Natural killer cell (primary cell): ENCODE measurements around the gene LIFR. TPM values are rescaled to one million over a fixed set of nuclear protein-coding genes. Genes with fewer than 3 reads are reported as not detected.

Experiments
- ATAC-seq, 3 donors: fragments of 150-1000 bp in 2 of 3; fragments of 200-7000 bp in 1 of 3; cut with Tn5 transposase; 1 replicate in 1 of 3; 2 replicates in 2 of 3; pipeline ENCODE4 v1.10.0; 2021; ENCODE audit warnings: mild to moderate bottlenecking in 2 of 3, moderate library complexity in 2 of 3
- DNase-seq, 2 donors: peaks; one replicate each; pipeline versions ENCODE4 v3.0.0 to v3.0.0-alpha.2; 2013 to 2021; ENCODE audit warnings: mixed read lengths in 1 of 2
- H3K27ac ChIP-seq: one replicate; pipeline ENCODE4 v1.5.1; 2013; ENCODE audit warnings: mild to moderate bottlenecking, low read length
- H3K27me3 ChIP-seq: one replicate; pipeline ENCODE4 v1.6.1; 2013; ENCODE audit warnings: low read length; ENCODE audit not compliant: control insufficient read depth, insufficient read depth
- H3K36me3 ChIP-seq: one replicate; pipeline ENCODE4 v1.6.1; 2013; ENCODE audit warnings: low read length; ENCODE audit not compliant: control insufficient read depth, insufficient read depth
- H3K4me1 ChIP-seq: one replicate; pipeline ENCODE4 v1.6.1; 2013; ENCODE audit warnings: low read length; ENCODE audit not compliant: control insufficient read depth, insufficient read depth
- H3K4me3 ChIP-seq: one replicate; pipeline ENCODE4 v1.5.1; 2013; ENCODE audit warnings: low read length
- H3K9me3 ChIP-seq: one replicate; pipeline ENCODE4 v1.6.1; 2013; ENCODE audit warnings: low read length; ENCODE audit not compliant: control insufficient read depth, insufficient read depth
- H3K27ac Mint-ChIP-seq, 2 donors: one replicate each; pipeline ENCODE4 v1.8.0; 2022; ENCODE audit warnings: mild to moderate bottlenecking in 2 of 2, mixed read lengths in 2 of 2, moderate library complexity in 1 of 2
- H3K27me3 Mint-ChIP-seq, 2 donors: one replicate each; pipeline ENCODE4 v1.8.0; 2022; ENCODE audit warnings: low read depth in 2 of 2, mixed read lengths in 2 of 2
- H3K36me3 Mint-ChIP-seq: one replicate; pipeline ENCODE4 v1.8.0; 2022; ENCODE audit warnings: mixed read lengths
- H3K4me1 Mint-ChIP-seq, 2 donors: one replicate each; pipeline ENCODE4 v1.8.0; 2022; ENCODE audit warnings: mixed read lengths in 2 of 2
- H3K4me3 Mint-ChIP-seq: one replicate; pipeline ENCODE4 v1.8.0; 2022; ENCODE audit warnings: mild to moderate bottlenecking, moderate library complexity, mixed read lengths
- H3K9me3 Mint-ChIP-seq, 2 donors: one replicate each; pipeline ENCODE4 v1.8.0; 2022; ENCODE audit warnings: mixed read lengths in 2 of 2
- WGBS: methylation state at CpG from one replicate; pipeline ENCODE4 v1.1.7; 2013; ENCODE audit warnings: missing lambda C conversion rate; ENCODE audit not compliant: insufficient coverage; 5-methylcytosine and 5-hydroxymethylcytosine counted together
- intact Hi-C: fragments of 100-400 bp; cut with micrococcal nuclease; formaldehyde crosslinking; loops from one replicate; pipeline ENCODE4 v1.14.2; 2022
- total RNA-seq, 4 donors: library from RNA; stranded (reverse); fragments of 120-200 nt in 1 of 4; gene quantifications; one replicate each; pipeline versions ENCODE4 v1.2.3 to v1.2.4, GENCODE V29; 2013 to 2022
- TF ChIP-seq, protein P1 (sequence below): fragments of 200-600 bp; IDR thresholded peaks from one replicate; pipeline ENCODE4 v1.8.0; 2022; ENCODE audit warnings: antibody characterized with exemption

Gene LIFR
- total RNA-seq, 3 donors from 2014 or later (not counting 1 experiment from before 2014, with no cell fraction given), result not detected

- H3K36me3 ChIP-seq, result no peaks in the 10 kb centered on the region
- H3K27me3 Mint-ChIP-seq, result peaks cover 48 to 71% of the 10 kb centered on the region in 2 donors
- no peaks in the 10 kb centered on the region for H3K9me3 ChIP-seq
- H3K9me3 Mint-ChIP-seq, result no peaks in the 10 kb centered on the region
- H3K27me3 ChIP-seq, result peaks cover 41% of the 10 kb centered on the region
- no peak overlapping the region for H3K27ac ChIP-seq
- WGBS, result 74% methylated on average over 5 of the region's 5 CpGs
- TF ChIP-seq, protein P1, sequence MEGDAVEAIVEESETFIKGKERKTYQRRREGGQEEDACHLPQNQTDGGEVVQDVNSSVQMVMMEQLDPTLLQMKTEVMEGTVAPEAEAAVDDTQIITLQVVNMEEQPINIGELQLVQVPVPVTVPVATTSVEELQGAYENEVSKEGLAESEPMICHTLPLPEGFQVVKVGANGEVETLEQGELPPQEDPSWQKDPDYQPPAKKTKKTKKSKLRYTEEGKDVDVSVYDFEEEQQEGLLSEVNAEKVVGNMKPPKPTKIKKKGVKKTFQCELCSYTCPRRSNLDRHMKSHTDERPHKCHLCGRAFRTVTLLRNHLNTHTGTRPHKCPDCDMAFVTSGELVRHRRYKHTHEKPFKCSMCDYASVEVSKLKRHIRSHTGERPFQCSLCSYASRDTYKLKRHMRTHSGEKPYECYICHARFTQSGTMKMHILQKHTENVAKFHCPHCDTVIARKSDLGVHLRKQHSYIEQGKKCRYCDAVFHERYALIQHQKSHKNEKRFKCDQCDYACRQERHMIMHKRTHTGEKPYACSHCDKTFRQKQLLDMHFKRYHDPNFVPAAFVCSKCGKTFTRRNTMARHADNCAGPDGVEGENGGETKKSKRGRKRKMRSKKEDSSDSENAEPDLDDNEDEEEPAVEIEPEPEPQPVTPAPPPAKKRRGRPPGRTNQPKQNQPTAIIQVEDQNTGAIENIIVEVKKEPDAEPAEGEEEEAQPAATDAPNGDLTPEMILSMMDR, result no peak
- DNase-seq (no peak), ATAC-seq (no peak)
- peaks cover 7% of the 10 kb centered on the region for H3K36me3 Mint-ChIP-seq
- H3K4me1 ChIP-seq, result peaks cover 5% of the 10 kb centered on the region
- H3K4me1 Mint-ChIP-seq, result peaks cover 7 to 11% of the 10 kb centered on the region in 2 donors
- intact Hi-C loops, result no loop called here
- no peak overlapping the region for H3K4me3 ChIP-seq
- no peak overlapping the region for H3K27ac Mint-ChIP-seq
- H3K4me3 Mint-ChIP-seq, result no peak overlapping the region
Measured at GRCh38 chr5:38447786-38448185, 108.7 kb downstream of the LIFR start.

DNA sequence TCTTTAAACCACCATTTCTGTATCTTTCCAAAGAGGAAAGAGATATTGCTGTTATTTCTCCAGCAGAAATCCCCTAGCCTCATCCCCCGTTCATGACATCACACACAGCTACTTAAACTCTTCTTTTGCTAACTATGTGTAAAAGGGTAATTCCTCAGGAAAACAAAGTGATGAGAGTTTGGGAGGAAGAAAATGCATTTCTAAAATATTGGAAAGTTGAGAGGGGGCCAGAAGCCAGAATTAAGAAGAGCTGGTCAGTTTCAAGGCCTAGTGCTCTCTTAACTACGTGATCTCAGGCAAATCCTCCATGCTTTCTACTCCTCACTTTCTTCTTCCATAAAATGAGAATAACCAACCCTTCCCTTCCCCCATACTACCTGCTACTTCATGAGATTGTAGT lies 109.4 kb downstream of the LIFR start:
- Mint-ChIP-seq H3K27me3 (peaks cover 45 to 64% of the 10 kb centered on the region in 2 donors), H3K4me3 (no peak overlapping the region), H3K27ac (no peak overlapping the region), H3K4me1 (peaks cover 5 to 7% of the 10 kb centered on the region in 2 donors), H3K36me3 (peaks cover 7% of the 10 kb centered on the region), H3K9me3 (no peaks in the 10 kb centered on the region)
- intact Hi-C loops, result no loop called here
- H3K36me3 ChIP-seq, result no peaks in the 10 kb centered on the region
- no peaks in the 10 kb centered on the region for H3K9me3 ChIP-seq
- no peak overlapping the region for H3K27ac ChIP-seq
- peaks cover 36% of the 10 kb centered on the region for H3K27me3 ChIP-seq
- 82% methylated on average over 1 of the region's 2 CpGs for WGBS
- no peaks in the 10 kb centered on the region for H3K4me1 ChIP-seq
- DNase-seq, result no peak
- TF ChIP-seq, protein P1, result no peak
- ATAC-seq, result no peak
- no peak overlapping the region for H3K4me3 ChIP-seq

DNA sequence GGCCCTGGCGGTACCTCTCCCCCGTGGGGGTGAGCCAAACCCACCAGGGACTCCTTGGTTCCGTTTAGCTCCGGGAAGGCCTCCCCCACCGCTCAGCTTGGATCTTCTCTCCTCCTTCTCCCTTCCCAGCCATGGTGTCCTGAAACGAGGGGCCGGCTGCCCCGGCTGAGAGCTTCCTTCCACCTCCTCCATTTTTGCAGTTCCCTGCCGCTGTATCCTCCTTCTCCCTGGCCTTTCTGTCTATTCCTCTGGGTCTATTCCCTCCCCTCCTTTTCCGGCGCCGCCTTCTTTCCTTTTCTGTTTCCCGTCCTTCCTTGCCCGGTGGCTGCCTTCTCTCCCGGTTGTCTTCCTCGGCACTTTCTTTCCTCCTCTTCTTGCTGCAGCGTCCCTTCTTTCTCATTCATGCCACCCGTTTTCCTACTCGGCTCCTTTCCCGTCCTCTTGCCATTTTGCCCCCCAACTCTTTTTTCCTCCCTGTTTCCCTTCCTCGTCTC lies 110.4 kb downstream of the LIFR start:
- 88% methylated on average over 21 of the region's 21 CpGs for WGBS
- no peak for ATAC-seq
- no peak overlapping the region for H3K4me3 Mint-ChIP-seq

More for the DNA sequence above, 110.4 kb downstream of the LIFR start:
- intact Hi-C loops, result no loop called here
- no peak for DNase-seq
- Histone ChIP-seq H3K27ac (no peak overlapping the region), H3K27me3 (peaks cover 27% of the 10 kb centered on the region), H3K9me3 (no peaks in the 10 kb centered on the region), H3K4me3 (no peak overlapping the region), H3K36me3 (no peaks in the 10 kb centered on the region), H3K4me1 (no peaks in the 10 kb centered on the region)
- peaks cover 7% of the 10 kb centered on the region for H3K36me3 Mint-ChIP-seq
- TF ChIP-seq, protein P1, result no peak
- peaks cover 44 to 69% of the 10 kb centered on the region in 2 donors for H3K27me3 Mint-ChIP-seq
- H3K27ac Mint-ChIP-seq, result no peak overlapping the region
- H3K4me1 Mint-ChIP-seq, result peaks cover 5 to 6% of the 10 kb centered on the region in 2 donors
- no peaks in the 10 kb centered on the region for H3K9me3 Mint-ChIP-seq
